Upper lobe of right lung (tissue), 1 donor: Measurements from ENCODE around the gene P2RX2. TPM values are rescaled to one million over a fixed set of nuclear protein-coding genes. Genes with fewer than 3 reads are reported as not detected.
"Not testable (repeated sequence)": the region's sequence is repeated elsewhere in the genome, so short reads cannot be mapped to it uniquely, and the experiment has no call there.

Experiments
- ATAC-seq: fragments of 200-7000 bp; cut with Tn5 transposase; one replicate; pipeline ENCODE4 v1.9.1; 2020; ENCODE audit warnings: mild to moderate bottlenecking, moderate library complexity
- DNase-seq: peaks from one replicate; pipeline ENCODE4 v3.0.0-alpha.2; 2020
- H3K27ac ChIP-seq: fragments of 200-600 bp; one replicate; pipeline ENCODE4 v1.8.0; 2022
- H3K27me3 ChIP-seq: fragments of 200-600 bp; one replicate; pipeline ENCODE4 v1.8.0; 2022; ENCODE audit warnings: mild to moderate bottlenecking
- H3K36me3 ChIP-seq: fragments of 200-600 bp; one replicate; pipeline ENCODE4 v1.8.0; 2022
- H3K4me1 ChIP-seq: fragments of 200-600 bp; one replicate; pipeline ENCODE4 v1.8.0; 2022
- H3K4me3 ChIP-seq: fragments of 200-600 bp; one replicate; pipeline ENCODE4 v1.8.0; 2022; ENCODE audit warnings: mild to moderate bottlenecking
- H3K9me3 ChIP-seq: fragments of 200-600 bp; one replicate; pipeline ENCODE4 v1.8.0; 2022
- intact Hi-C: fragments of 100-400 bp; cut with DNase I; formaldehyde crosslinking; loops from one replicate; pipeline ENCODE4 v1.11.0; 2022
- total RNA-seq: library from RNA; stranded (reverse); fragmentation: NEBNext Ultra II Directional; extraction: Animal tissue kit (Norgen Biotek cat#: 25700); gene quantifications from one replicate; pipeline ENCODE4 v1.2.1, GENCODE V29; 2021
- TF ChIP-seq, protein P1 (sequence below): fragments of 200-600 bp; IDR thresholded peaks from one replicate; pipeline ENCODE4 v1.8.0; 2022; ENCODE audit warnings: antibody characterized with exemption
- donor health status: DM: no; HTN: yes; CAD: no; lungs with severe emphysema.

P2RX2 gene
- total RNA-seq, 1 donor from 2014 or later = 0.55 TPM

DNA sequence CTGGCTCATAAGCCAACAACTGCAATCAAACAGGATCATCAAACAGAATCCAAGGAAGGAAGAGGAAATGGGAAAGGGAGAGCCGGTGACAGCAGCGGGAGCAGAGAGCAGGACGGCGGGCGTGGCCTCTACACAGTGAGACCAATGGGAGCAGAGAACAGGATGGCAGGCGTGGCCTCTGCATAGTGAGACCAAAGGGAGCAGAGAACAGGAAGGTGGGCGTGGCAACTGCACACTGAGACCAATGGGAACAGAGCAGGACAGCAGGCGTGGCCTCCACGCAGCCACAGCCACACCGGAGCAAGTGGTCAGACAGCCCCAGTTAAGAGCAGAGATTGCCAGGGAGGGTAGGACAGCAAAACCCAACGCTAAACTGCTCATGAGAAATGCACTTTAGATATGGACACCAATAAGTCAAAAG, 24.6 kb upstream of the P2RX2 start:
- Histone ChIP-seq H3K9me3 (no peaks in the 10 kb centered on the region), H3K27me3 (no peaks in the 10 kb centered on the region), H3K4me3 (no peak overlapping the region), H3K4me1 (peaks cover 4% of the 10 kb centered on the region), H3K27ac (no peak overlapping the region), H3K36me3 (no peaks in the 10 kb centered on the region)
- intact Hi-C loops = no loop called here
- TF ChIP-seq, protein P1, sequence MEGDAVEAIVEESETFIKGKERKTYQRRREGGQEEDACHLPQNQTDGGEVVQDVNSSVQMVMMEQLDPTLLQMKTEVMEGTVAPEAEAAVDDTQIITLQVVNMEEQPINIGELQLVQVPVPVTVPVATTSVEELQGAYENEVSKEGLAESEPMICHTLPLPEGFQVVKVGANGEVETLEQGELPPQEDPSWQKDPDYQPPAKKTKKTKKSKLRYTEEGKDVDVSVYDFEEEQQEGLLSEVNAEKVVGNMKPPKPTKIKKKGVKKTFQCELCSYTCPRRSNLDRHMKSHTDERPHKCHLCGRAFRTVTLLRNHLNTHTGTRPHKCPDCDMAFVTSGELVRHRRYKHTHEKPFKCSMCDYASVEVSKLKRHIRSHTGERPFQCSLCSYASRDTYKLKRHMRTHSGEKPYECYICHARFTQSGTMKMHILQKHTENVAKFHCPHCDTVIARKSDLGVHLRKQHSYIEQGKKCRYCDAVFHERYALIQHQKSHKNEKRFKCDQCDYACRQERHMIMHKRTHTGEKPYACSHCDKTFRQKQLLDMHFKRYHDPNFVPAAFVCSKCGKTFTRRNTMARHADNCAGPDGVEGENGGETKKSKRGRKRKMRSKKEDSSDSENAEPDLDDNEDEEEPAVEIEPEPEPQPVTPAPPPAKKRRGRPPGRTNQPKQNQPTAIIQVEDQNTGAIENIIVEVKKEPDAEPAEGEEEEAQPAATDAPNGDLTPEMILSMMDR = no peak
- peak; percentile 92 for DNase-seq
- peak; percentile 97 for ATAC-seq

DNA sequence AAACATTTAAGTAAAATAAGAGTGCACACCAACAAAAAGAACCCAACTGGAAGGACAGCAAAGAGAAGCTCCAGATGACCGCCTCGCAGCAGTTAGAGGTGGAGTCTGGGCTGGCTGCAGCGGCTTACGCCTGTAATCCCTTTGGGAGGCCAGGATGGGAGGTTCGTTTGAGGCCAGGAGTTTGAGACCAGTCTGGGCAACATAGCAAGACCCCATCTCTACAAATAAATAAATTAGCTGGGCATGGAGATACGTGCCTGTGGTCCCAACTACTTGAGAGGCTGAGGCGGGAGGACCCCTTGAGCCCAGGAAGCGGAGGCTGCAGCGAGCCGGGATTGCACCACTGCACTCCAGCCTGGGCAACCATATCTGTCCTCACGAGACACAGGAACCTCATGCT, 23.4 kb upstream of the P2RX2 start:
- TF ChIP-seq, protein P1 = no peak
- Histone ChIP-seq H3K27ac (no peak overlapping the region), H3K9me3 (no peaks in the 10 kb centered on the region), H3K27me3 (no peaks in the 10 kb centered on the region), H3K4me1 (peaks cover 4% of the 10 kb centered on the region), H3K4me3 (no peak overlapping the region), H3K36me3 (no peaks in the 10 kb centered on the region)
- no peak for DNase-seq
- intact Hi-C loops = no loop called here
- no peak for ATAC-seq

DNA sequence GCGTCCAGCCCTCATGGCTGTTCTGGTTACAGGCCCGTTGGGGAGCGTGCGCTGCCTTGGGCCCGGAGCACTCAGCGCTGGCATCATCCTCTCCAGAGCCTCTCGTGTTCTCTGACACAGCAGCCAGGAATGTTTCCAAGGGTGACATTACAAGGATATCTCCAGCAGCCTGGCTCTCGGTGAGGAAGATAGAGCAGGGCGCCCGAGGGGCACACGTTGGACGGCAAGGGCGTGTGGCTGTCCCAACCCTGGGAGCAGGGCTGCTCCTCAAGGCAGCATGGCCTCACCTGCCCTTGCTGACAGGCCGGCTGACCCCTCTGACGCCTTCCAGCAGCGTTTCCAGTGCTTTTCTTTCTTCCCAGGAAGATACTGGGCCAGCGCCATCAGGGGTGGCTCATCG, 22.6 kb upstream of the P2RX2 start:
- DNase-seq = no peak
- intact Hi-C loops = no loop called here

DNA sequence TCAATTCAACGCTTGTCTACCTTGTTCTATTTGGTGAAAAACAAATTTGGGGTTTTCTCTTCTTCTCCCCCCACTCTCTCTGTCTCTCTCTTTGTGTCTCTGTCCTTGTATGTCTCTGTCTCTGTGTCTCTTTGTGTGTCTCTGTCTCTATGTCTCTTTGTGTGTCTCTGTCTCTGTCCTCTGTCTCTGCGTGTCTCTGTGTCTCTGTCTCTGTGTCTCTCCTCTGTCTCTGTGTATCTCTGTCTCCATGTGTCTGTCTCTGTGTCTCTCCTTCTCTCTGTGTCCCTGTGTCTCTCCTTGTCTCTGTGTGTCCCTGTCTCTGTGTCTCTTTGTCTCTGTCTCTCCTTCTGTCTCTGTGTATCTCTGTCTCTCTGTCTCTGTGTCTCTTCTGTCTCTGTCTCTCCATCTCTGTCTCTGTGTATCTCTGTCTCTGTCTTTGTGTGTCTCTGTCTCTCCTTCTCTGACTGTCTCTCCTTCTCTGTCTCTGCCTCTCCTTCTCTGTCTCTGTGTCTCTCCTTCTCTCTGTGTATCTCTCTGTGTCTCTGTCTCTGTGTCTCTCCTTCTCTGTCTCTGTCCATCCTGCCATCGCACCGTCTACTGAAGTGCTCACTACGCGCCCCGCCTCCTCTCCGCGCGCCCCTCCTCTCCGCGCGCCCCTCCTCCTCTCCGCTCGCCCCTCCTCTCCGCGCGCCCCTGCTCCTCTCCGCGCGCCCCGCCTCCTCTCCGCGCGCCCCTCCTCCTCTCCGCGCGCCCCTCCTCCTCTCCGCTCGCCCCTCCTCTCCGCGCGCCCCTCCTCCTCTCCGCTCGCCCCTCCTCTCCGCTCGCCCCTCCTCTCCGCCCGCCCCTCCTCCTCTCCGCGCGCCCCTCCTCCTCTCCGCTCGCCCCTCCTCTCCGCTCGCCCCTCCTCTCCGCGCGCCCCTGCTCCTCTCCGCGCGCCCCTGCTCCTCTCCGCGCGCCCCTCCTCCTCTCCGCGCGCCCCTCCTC, 21.0 kb upstream of the P2RX2 start:
- H3K36me3 ChIP-seq = no peaks in the 10 kb centered on the region

More for the DNA sequence above, 22.6 kb upstream of the P2RX2 start:
- H3K9me3 ChIP-seq = no peaks in the 10 kb centered on the region
- no peaks in the 10 kb centered on the region for H3K36me3 ChIP-seq
- TF ChIP-seq, protein P1 = no peak
- no peak overlapping the region for H3K27ac ChIP-seq
- no peak overlapping the region for H3K4me3 ChIP-seq
- peaks cover 9% of the 10 kb centered on the region for H3K4me1 ChIP-seq
- no peaks in the 10 kb centered on the region for H3K27me3 ChIP-seq
- ATAC-seq = peak; percentile 54

DNA sequence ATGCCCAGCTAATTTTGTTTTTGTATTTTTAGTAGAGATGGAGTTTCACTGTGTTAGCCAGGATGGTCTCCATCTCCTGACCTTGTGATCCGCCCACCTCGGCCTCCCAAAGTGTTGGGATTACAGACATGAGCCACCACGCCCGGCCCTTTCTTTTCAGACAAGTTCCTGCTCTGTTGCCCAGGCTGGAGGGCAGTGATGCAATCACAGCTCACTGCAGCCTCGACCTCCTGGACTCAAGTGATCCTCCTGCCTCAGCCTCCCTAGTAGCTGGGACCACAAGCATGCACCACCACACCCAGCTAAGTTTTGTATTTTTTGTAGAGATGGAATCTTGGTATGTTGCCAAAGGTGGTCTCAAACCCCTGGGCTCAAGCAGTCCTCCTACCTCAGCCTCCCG, 19.1 kb upstream of the P2RX2 start:
- ATAC-seq, H3K36me3 ChIP-seq, H3K27me3 ChIP-seq, DNase-seq, intact Hi-C loops, H3K4me3 ChIP-seq, H3K9me3 ChIP-seq, H3K27ac ChIP-seq: not testable (repeated sequence)
- H3K4me1 ChIP-seq = peaks cover 13% of the 10 kb centered on the region

More for the DNA sequence above, 21.0 kb upstream of the P2RX2 start:
- Histone ChIP-seq H3K27me3 (no peaks in the 10 kb centered on the region), H3K4me3 (peak overlapping the region; percentile 39), H3K9me3 (no peaks in the 10 kb centered on the region), H3K27ac (no peak overlapping the region), H3K4me1 (peaks cover 11% of the 10 kb centered on the region)
- no peak for DNase-seq
- intact Hi-C loops = no loop called here
- no peak for ATAC-seq
- TF ChIP-seq, protein P1 = no peak
